A673 (cell line): ENCODE measurements around the gene POU2F2. TPM values are rescaled to one million over a fixed set of nuclear protein-coding genes. Genes with fewer than 3 reads are reported as not detected.

Experiments used
- BruUV-seq: library from RNA; stranded (reverse); fragments of 400-500 nt; replicated peaks from 2 replicates; lab custom pipeline; 2021; lab: Mats Ljungman, UMichigan
- CTCF ChIA-PET: fragments of 300-600 bp; sonication (Branson Sonifier 250); formaldehyde crosslinking; loops from one replicate; lab custom pipeline; 2022; ENCODE audit warnings: antibody characterized with exemption; lab: Charles Lee
- POLR2A ChIA-PET: fragments of 300-600 bp; sonication (Branson Sonifier 250); formaldehyde crosslinking; loops from one replicate; lab custom pipeline; 2022; ENCODE audit warnings: antibody characterized with exemption; ENCODE audit not compliant: low non-redundant PET; lab: Charles Lee
- DNase-seq: peaks from one replicate; pipeline ENCODE4 v3.0.0-alpha.2; 2015; ENCODE audit warnings: low spot score
- H3K27ac ChIP-seq: fragments of 200-600 bp; sonication (generic); 2 replicates; pipeline ENCODE4 v1.5.1; 2016; ENCODE audit warnings: mixed run types, low read depth, mild to moderate bottlenecking, mixed read lengths, antibody characterized with exemption, low read length; ENCODE audit not compliant: poor library complexity, severe bottlenecking
- H3K27me3 ChIP-seq: fragments of 200-600 bp; sonication (generic); replicated peaks from 2 replicates; pipeline ENCODE4 v1.6.1; 2017; ENCODE audit warnings: mixed run types, low read depth, mild to moderate bottlenecking, mixed read lengths, antibody characterized with exemption, low read length; ENCODE audit not compliant: insufficient read depth, poor library complexity
- H3K36me3 ChIP-seq: fragments of 200-600 bp; sonication (generic); 2 replicates; pipeline ENCODE4 v1.6.1; 2016; ENCODE audit warnings: mixed run types, mild to moderate bottlenecking, mixed read lengths, antibody characterized with exemption, low read length; ENCODE audit not compliant: insufficient read depth, poor library complexity, severe bottlenecking
- H3K4me1 ChIP-seq: fragments of 200-600 bp; sonication (generic); 2 replicates; pipeline ENCODE4 v1.6.1; 2017; ENCODE audit warnings: mixed run types, mild to moderate bottlenecking, mixed read lengths, antibody characterized with exemption, low read length; ENCODE audit not compliant: insufficient read depth, poor library complexity, severe bottlenecking
- H3K4me3 ChIP-seq: fragments of 200-600 bp; sonication (generic); 2 replicates; pipeline ENCODE4 v1.5.1; 2016; ENCODE audit warnings: low read depth, mixed run types, mild to moderate bottlenecking, mixed read lengths, low read length; ENCODE audit not compliant: poor library complexity, severe bottlenecking
- H3K9me3 ChIP-seq: fragments of 200-600 bp; sonication (generic); 2 replicates; pipeline ENCODE4 v1.6.1; 2016; ENCODE audit warnings: mixed run types, low read depth, mild to moderate bottlenecking, mixed read lengths, antibody characterized with exemption, low read length; ENCODE audit not compliant: poor library complexity, severe bottlenecking
- CTCF ChIP-seq: fragments of 300-800, 200-600 bp; sonication (generic); conservative IDR thresholded peaks from 2 replicates; pipeline ENCODE4 v1.5.1; 2017; ENCODE audit warnings: low read depth, mild to moderate bottlenecking, antibody characterized with exemption, low read length, moderate library complexity, mixed read lengths
- EZH2 ChIP-seq: fragments of 200-600 bp; sonication (generic); IDR thresholded peaks from 2 replicates; pipeline ENCODE4 v1.6.1; 2017; ENCODE audit warnings: borderline replicate concordance, low read depth, mild to moderate bottlenecking, mixed read lengths, antibody characterized with exemption, low read length; ENCODE audit not compliant: poor library complexity, severe bottlenecking
- intact Hi-C: fragments of 100-400 bp; cut with micrococcal nuclease; formaldehyde crosslinking; loops from one replicate; pipeline ENCODE4 v1.10.0; 2022; ENCODE audit not compliant: unreplicated experiment
- total RNA-seq: library from RNA; stranded (reverse); gene quantifications from 2 replicates; pipeline ENCODE4 v1.2.3, GENCODE V29; 2021

Gene POU2F2
- total RNA-seq, 1 experiment from 2014 or later, result 2.5 TPM

GRCh38 chr19:42125536-42125935, 6.7 kb downstream of the POU2F2 start:
- intact Hi-C loops, result no loop called here
- TF ChIP-seq CTCF (no peak), EZH2 (no peak)

GRCh38 chr19:42124386-42124901, 7.8 kb downstream of the POU2F2 start:
- BruUV-seq, result no TSS peak
- ChIA-PET POLR2A (interaction anchor here (0.6 kb wide), 2 partner anchors 31 to 566 kb away, joined by 4 to 13 read pairs; no protein-coding TSS in a partner anchor), CTCF (interaction anchor here (0.5 to 0.6 kb wide), 3 partner anchors 20 to 318 kb away, joined by 3 read pairs; no protein-coding TSS in a partner anchor)
- Histone ChIP-seq H3K36me3 (no peaks in the 10 kb centered on the region), H3K27me3 (no peaks in the 10 kb centered on the region), H3K4me1 (peaks cover 11% of the 10 kb centered on the region), H3K27ac (no peak overlapping the region), H3K4me3 (no peak overlapping the region), H3K9me3 (no peaks in the 10 kb centered on the region)
- DNase-seq, result no peak
- TF ChIP-seq EZH2 (no peak), CTCF (no peak)
- intact Hi-C loops, result no loop called here

More at GRCh38 chr19:42125536-42125935, 6.7 kb downstream of the POU2F2 start:
- H3K4me1 ChIP-seq, result peaks cover 11% of the 10 kb centered on the region
- DNase-seq, result no peak
- no peak overlapping the region for H3K27ac ChIP-seq
- ChIA-PET CTCF (no interaction called here), POLR2A (no interaction called here)
- no peaks in the 10 kb centered on the region for H3K9me3 ChIP-seq
- no peaks in the 10 kb centered on the region for H3K27me3 ChIP-seq
- BruUV-seq, result no TSS peak
- no peak overlapping the region for H3K4me3 ChIP-seq
- H3K36me3 ChIP-seq, result no peaks in the 10 kb centered on the region

GRCh38 chr19:42123765-42124164, 8.5 kb downstream of the POU2F2 start:
- intact Hi-C loops, result no loop called here
- TF ChIP-seq EZH2, result no peak
- no peak for TF ChIP-seq CTCF
- DNase-seq, result no peak
- H3K36me3 ChIP-seq, result no peaks in the 10 kb centered on the region
- peaks cover 11% of the 10 kb centered on the region for H3K4me1 ChIP-seq
- H3K4me3 ChIP-seq, result no peak overlapping the region
- H3K9me3 ChIP-seq, result no peaks in the 10 kb centered on the region
- ChIA-PET CTCF (no interaction called here), POLR2A (no interaction called here)
- BruUV-seq, result no TSS peak
- no peak overlapping the region for H3K27ac ChIP-seq
- no peaks in the 10 kb centered on the region for H3K27me3 ChIP-seq
